ENCODE results near the gene PLOD3.
"Not testable (repeated sequence)": the region's sequence is repeated elsewhere in the genome, so short reads cannot be mapped to it uniquely, and the experiment has no call there.

The PLOD3 gene, protein sequence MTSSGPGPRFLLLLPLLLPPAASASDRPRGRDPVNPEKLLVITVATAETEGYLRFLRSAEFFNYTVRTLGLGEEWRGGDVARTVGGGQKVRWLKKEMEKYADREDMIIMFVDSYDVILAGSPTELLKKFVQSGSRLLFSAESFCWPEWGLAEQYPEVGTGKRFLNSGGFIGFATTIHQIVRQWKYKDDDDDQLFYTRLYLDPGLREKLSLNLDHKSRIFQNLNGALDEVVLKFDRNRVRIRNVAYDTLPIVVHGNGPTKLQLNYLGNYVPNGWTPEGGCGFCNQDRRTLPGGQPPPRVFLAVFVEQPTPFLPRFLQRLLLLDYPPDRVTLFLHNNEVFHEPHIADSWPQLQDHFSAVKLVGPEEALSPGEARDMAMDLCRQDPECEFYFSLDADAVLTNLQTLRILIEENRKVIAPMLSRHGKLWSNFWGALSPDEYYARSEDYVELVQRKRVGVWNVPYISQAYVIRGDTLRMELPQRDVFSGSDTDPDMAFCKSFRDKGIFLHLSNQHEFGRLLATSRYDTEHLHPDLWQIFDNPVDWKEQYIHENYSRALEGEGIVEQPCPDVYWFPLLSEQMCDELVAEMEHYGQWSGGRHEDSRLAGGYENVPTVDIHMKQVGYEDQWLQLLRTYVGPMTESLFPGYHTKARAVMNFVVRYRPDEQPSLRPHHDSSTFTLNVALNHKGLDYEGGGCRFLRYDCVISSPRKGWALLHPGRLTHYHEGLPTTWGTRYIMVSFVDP

DNA sequence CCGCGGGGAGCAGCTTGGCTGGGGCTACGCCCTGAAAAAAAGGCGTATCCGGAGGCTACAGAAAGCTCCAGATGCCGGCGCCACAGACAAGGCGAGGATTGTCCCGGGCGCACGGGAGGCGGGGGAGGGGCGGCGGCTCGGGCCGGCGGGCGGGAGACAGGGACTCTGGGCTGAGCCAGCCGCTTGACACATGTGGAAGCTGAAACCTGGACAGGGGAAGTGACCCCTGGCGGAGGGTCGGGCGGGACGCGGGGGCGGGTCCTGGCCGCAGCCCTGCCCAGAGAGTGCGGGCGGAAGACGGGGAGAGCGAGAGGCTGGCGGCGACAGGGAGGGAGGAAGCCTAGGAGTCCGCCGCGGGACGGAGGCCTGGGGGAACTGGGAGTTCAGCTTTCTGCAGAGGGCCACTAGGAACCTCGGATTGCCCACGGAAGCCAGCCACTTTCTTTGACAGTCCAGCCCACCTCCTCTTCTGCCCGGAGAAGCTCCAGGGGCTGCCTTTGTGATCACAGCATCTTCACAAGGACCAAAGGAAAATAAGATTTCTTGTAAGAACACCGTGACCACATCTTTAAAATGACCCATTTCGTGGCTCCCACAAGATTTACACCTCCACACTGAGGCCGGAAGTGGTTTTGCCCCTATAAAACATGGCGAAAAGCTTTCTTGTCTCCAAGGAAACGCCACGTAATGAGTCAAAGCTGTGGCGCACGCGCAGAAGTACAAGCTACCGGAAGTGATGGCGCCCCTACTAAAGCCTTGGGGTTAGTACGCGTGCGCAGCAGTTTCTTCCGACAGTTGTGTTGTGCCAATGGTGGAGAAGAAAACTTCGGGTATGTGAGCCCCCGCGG is at the start of gene PLOD3, which contains the start of gene ZNHIT1:
Gene PLOD3, minus strand, starts transcription at position 194 of the 848 bp plus-strand sequence. CDS start 307 bp downstream, outside the sequence.
Gene ZNHIT1, plus strand, starts transcription at position 778 of the 848 bp plus-strand sequence. Its CDS starts 31 bp downstream, at position 809.
- peak within 1 kb of the TSS; percentile 91 for H3K4me3 ChIP-seq (ENCODE audit: low read depth, low read length)
- peak; percentile 85 for DNase-seq (ENCODE audit: low read depth, low spot score)
- CTCF ChIA-PET: interaction anchor here (0.7 to 9.8 kb wide), 20 partner anchors 7 to 512 kb away, joined by 3 to 105 read pairs (median 4); partner anchors contain the start of genes CLDN15, FIS1 and POP7
- POLR2A ChIA-PET: interaction anchor here (0.6 to 2.3 kb wide), 14 partner anchors 8 to 343 kb away, joined by 3 to 14 read pairs (median 6); partner anchors contain the start of genes FIS1, SERPINE1, SRRT and VGF
- TF ChIP-seq, protein P1, sequence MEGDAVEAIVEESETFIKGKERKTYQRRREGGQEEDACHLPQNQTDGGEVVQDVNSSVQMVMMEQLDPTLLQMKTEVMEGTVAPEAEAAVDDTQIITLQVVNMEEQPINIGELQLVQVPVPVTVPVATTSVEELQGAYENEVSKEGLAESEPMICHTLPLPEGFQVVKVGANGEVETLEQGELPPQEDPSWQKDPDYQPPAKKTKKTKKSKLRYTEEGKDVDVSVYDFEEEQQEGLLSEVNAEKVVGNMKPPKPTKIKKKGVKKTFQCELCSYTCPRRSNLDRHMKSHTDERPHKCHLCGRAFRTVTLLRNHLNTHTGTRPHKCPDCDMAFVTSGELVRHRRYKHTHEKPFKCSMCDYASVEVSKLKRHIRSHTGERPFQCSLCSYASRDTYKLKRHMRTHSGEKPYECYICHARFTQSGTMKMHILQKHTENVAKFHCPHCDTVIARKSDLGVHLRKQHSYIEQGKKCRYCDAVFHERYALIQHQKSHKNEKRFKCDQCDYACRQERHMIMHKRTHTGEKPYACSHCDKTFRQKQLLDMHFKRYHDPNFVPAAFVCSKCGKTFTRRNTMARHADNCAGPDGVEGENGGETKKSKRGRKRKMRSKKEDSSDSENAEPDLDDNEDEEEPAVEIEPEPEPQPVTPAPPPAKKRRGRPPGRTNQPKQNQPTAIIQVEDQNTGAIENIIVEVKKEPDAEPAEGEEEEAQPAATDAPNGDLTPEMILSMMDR (IDR thresholded peaks at IDR 0.05; ENCODE audit: insufficient read depth, low read length, missing control alignments): peak; percentile 13

DNA sequence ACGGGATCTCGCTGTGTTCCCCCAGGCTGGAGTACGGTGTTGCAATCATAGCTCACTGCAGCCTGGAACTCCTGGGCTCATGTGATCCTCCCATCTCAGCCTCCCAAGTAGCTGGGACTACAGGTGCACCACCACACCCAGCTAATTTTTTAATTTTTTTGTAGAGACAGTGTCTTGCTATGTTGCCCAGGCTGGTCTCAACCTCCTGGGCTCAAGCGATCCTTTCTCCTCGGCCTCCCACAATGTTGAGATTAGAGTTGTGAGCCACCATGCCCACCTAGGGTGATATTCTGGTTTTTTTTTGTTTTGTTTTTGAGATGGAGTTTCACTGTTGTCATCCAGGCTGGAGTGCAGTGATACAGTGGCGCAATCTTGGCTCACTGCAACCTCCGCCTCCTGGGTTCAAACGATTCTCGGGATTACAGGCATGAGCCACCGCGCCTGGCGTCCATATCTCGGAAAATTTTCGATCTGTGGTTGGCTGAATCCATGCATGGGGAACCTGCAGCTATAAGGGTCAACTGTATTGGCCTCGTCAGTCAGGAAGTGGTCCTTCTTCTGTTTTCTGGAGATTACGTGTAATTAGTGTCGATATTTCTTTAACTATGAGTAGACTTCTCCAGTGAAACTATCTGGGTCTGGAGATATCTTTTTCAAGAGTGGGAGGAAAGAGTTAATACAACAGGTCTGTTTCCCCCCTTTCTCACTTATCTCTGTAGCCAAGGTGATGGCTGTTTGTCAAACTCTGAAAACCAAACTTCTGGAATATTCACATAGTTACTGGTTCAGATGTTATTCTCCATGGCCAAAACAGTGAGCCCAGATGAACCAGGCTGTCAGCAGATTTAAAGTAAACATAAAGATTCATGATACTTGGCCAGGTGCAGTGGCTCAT is 48.5 kb upstream of the PLOD3 start:
- POLR2A ChIA-PET: no interaction called here
- no peak for DNase-seq (ENCODE audit: low read depth, low spot score)
- CTCF ChIA-PET: interaction anchor here (0.8 to 1.7 kb wide), 5 partner anchors 11 to 46 kb away, joined by 3 to 6 read pairs (median 4); no protein-coding TSS in a partner anchor
- TF ChIP-seq, protein P1 (IDR thresholded peaks at IDR 0.05; ENCODE audit: insufficient read depth, low read length, missing control alignments): no peak
- no peak overlapping the region for H3K4me3 ChIP-seq (ENCODE audit: low read depth, low read length)

DNA sequence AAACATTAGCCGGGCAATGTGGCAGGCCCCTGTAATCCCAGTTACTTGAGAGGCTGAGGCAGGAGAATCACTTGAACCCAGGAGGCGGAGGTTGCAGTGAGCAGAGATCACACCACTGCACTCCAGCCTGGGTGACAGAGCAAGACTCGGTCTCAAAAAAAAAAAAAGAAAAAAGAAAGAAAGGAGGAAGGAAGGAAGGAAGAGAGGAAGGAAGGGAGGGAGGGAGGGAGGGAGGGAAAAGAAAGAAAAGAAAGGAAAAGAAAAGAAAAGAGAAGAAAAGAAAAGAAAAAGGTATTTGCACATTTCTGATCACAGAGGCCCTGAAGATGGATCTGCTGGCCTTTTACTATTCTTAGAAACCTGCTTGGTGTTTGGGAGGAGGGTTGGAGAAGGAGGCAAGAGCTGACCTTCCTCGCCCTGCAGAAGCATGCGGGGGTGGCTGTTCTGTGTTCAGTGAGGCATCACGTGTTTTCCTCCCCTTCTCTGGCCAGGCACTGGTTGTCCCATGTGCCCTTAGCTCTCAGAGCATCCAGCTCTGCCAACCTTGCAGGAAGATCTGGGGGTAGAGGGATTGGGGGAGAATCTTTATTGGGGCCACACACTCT is 46.8 kb upstream of the PLOD3 start:
- H3K4me3 ChIP-seq (ENCODE audit: low read depth, low read length); DNase-seq (ENCODE audit: low read depth, low spot score): not testable (repeated sequence)
- ChIA-PET POLR2A (interaction anchor here (0.6 kb wide), 1 partner anchor 76 kb away, joined by 4 read pairs; no protein-coding TSS in a partner anchor), CTCF (interaction anchor here (0.8 to 1.7 kb wide), 6 partner anchors 9 to 120 kb away, joined by 3 to 6 read pairs (median 4); partner anchors contain the start of gene FIS1)

DNA sequence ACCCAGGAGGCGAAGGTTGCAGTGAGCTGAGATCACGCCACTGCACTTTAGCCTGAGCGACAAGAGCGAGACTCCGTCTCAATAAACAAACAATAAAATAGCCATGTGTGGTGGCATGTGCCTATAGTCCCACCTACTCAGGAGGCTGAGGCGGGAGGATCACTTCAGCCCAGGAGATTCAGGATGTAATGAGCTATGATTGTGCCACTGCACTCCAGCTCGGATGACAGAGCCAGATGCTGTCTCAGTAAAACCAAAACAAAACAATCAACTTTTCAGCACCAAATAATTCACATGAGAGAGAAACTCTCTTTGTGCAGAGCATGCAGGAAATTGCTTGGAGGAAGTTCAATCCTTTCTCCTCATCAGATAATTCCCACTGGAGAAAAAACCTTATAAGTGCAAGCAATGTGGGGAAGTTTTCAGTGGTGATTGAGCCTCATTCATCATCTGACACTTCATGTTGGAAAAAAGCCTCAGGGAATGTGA is 40.9 kb upstream of the PLOD3 start:
- H3K4me3 ChIP-seq (ENCODE audit: low read depth, low read length): no peak overlapping the region
- TF ChIP-seq, protein P1 (IDR thresholded peaks at IDR 0.05; ENCODE audit: insufficient read depth, low read length, missing control alignments): no peak
- ChIA-PET POLR2A (no interaction called here), CTCF (interaction anchor here (1.6 to 2.7 kb wide), 3 partner anchors 14 to 66 kb away, joined by 6 to 12 read pairs (median 9); partner anchors contain the start of gene FIS1)
- DNase-seq (ENCODE audit: low read depth, low spot score): no peak

DNA sequence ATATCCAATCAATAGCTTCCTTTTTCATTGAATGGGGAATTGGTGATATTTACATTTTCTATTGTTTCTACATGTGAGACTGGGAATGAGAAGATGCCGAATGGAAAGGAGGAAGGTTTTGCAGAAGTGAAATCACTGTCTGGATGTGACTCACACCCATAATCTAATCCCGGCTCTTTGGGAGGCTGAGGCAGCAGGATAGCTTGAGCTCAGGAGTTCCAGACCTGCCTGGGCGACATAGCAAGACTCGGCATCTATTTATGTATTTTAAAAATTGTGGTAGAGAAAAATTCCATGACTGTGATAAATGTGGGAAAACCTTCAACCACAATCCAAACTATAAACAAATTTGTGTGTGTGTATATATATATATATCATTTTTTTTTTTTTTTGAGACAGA is 38.4 kb upstream of the PLOD3 start:
- POLR2A ChIA-PET: no interaction called here
- CTCF ChIA-PET: interaction anchor here (1.8 to 3.9 kb wide), 5 partner anchors 11 to 63 kb away, joined by 5 to 22 read pairs (median 14); partner anchors contain the start of gene FIS1
- H3K4me3 ChIP-seq (ENCODE audit: low read depth, low read length): no peak overlapping the region
- no peak for DNase-seq (ENCODE audit: low read depth, low spot score)
- TF ChIP-seq, protein P1 (IDR thresholded peaks at IDR 0.05; ENCODE audit: insufficient read depth, low read length, missing control alignments): no peak

DNA sequence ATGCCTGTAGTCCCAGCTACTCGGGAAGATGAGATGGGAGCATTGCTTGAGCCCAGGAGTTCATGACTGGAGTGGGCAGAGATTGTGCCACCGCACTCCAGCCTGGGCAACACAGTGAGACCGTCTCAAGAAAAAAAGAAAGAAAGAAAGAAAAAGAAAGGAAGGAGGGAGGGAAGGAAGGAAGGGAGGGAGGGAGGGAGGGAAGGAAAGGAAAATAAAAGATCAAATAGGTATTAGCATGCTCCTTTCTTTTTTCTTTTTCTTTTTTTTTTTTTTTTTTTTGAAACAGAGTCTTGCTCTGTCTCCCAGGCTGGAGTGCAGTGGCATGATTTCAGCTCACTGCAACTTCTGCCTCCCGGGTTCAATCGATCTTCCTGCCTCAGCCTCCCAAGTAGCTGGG is 35.8 kb upstream of the PLOD3 start:
- DNase-seq (ENCODE audit: low read depth, low spot score); H3K4me3 ChIP-seq (ENCODE audit: low read depth, low read length): not testable (repeated sequence)
- CTCF ChIA-PET: interaction anchor here (0.9 to 3.9 kb wide), 6 partner anchors 9 to 109 kb away, joined by 3 to 22 read pairs (median 13); partner anchors contain the start of gene FIS1
- POLR2A ChIA-PET: interaction anchor here (1.2 kb wide), 1 partner anchor 9 kb away, joined by 3 read pairs; no protein-coding TSS in a partner anchor
